GM19452 (cell line): ENCODE measurements around the gene RBM20.

Source experiments
- ATAC-seq: cut with Tn5 transposase; IDR thresholded peaks from one replicate; pipeline ENCODE4 v1.9.1; 2021; ENCODE audit not compliant: unreplicated experiment

Gene RBM20

GRCh38 chr10:110804376-110804775, 160.2 kb downstream of the RBM20 start:
- no peak for ATAC-seq

DNA sequence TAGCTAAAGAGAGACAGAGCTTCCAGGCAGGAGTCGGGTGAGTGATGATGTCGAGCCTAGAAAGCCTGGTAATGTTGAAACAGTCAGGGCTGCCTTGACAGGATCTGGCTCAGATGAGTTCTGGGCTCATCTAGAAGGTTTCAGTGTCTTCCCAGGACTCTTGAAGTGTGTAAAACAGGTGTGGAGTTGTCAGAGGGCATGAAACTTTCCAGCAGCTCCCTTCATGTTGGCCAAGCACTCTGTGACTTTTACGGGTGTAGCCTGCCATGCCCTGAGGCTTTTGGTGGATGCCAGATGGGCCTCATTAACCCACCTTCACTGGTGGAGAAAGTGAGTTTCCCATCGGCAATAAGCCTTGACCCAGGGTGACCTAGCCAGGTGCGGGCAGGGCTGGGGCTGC, 161.2 kb downstream of the RBM20 start:
- ATAC-seq: no peak

- ATAC-seq: no peak
Observed at GRCh38 chr10:110806335-110806734, 162.2 kb downstream of the RBM20 start.

GRCh38 chr10:110808123-110808522, 164.0 kb downstream of the RBM20 start:
- ATAC-seq: no peak

DNA sequence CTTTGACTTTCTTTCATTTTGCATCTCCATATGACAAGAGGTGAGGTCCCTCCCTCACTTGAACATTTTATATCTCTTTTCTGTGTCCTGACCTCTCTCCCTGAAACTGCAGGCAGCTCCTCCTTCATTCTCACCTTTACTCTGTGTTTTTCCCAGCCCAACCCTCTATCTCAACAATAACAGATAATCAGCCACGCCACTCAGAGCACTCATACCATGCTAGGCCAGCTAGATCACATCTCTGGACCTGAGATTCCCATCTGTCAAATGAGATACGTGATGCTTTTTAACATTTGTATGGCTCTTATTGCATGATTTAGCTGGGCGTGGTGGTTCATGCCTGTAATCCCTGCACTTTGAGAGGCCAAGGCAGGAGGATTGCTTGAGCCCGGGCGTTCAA, 164.5 kb downstream of the RBM20 start:
- no peak for ATAC-seq

DNA sequence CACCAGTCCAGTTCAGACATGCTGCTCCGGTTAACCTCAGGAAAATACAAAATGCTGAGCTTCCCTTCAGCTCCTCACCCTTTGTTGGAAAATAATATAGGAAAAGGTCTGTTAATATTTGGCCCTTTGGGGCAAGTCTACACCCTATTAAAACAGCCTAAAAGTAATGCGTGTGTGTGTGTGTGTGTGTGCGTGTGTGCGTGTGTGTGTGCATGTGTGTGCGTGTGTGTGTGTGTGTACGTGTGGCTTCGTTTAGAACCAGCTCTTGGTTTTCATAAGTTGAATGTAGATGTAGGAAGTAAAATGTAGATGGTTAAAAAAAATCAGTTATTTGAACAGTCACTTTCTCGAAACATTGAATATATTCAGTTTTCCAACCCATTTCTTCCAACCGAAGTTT, 166.5 kb downstream of the RBM20 start:
- no peak for ATAC-seq

GRCh38 chr10:110811791-110812581, 167.8 kb downstream of the RBM20 start:
- no peak for ATAC-seq

DNA sequence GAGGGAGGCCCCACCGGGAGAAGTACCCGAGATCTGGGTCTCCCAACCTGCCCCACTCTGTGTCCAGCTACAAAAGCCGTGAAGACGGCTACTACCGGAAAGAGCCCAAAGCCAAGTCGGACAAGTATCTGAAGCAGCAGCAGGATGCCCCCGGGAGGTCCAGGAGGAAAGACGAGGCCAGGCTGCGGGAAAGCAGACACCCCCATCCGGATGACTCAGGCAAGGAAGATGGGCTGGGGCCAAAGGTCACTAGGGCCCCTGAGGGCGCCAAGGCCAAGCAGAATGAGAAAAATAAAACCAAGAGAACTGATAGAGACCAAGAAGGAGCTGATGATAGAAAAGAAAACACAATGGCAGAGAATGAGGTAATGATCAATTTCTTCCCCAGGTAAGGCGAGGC, 168.4 kb downstream of the RBM20 start:
- no peak for ATAC-seq

DNA sequence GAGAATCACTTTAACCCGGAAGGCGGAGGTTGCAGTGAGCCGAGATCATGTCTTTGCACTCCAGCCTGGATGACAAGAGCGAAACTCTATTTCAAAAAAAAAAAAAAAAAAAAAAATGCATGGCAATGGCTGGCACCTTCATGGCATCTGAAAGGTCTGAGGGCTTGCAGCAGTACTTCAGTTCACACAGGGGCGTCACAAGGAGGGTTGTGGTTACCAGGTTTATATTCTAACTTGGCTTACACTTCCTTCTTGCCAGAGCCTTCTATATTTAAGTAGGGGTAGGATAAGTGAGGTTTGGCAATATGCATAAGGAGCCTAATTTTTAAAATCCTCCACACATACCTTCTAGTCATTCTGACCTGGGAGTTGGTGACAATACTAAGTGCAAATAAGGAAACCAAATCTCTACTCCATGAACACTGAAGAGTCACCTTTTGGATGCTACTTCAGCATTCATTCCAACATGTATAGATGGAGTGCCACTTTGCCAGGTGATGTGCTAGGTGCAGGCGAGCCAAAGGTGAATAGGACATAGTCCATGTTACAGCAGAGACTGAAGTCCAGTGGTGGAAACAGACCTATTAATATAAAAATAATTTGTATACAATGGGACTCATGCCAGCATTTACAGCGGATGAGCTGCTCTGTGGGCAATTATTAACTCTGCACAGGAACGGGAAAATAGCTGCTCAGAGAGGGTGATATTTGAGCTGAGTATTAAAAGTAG, 169.8 kb downstream of the RBM20 start:
- no peak for ATAC-seq

GRCh38 chr10:110815354-110816004, 171.3 kb downstream of the RBM20 start:
- ATAC-seq: no peak

DNA sequence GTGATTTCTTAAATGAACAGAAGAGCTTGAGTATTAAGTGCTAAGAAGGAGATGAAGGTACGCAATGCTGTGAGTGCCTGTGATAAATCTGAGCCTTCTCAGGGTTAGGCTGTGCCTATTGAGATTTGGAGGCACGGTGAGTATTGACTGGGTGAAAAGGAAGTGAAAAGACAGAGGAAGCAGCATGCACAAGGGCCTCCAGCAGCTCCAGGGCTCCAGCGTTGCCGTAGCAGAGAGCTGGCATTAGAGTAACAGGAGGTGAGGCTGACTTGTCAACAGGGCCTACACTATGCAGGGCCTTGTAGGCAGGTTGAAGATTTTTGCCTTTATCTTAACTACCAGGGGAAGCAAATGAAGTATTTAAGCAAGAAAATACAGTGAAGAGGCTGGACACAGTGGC, 173.5 kb downstream of the RBM20 start:
- ATAC-seq: no peak

- no peak for ATAC-seq
Observed at GRCh38 chr10:110818311-110819256, 174.4 kb downstream of the RBM20 start.

- no peak for ATAC-seq
Observed at GRCh38 chr10:110820321-110820814, 176.2 kb downstream of the RBM20 start.

GRCh38 chr10:110821508-110821907, 177.4 kb downstream of the RBM20 start:
- ATAC-seq: no peak

DNA sequence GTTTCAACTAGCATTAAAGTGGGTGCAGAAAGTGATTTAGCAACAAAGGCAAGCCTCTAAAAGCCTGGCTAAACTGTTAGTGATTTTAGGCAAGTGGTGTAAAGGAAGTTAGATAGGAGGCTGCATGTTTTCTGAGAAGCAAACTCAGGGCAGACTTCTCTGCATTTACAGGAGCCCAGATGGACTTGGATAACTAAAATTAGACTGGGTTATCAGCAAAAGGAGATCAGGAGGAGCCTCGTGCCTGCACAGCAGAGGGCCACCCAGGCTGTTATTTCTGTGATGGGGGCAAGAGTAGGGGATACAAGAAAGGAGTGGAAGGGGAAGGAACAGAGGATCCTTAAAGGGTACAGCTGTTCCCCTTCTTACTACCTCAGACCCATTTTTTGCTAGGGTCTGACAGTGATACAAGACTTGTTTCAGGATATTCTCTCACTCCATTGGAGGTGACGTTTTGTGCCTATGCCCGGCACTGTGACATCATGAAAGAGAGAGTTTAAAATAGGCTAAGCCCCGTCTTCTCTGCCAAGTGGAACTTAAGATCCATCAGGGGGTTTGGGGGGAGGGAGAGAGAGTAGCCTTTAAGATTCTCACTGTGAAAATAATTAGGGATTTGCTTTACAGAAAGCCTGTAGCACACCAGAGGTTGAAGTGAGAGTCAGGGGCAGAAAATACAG, 178.0 kb downstream of the RBM20 start:
- ATAC-seq: no peak

- ATAC-seq: no peak
Observed at GRCh38 chr10:110822712-110823311, 178.7 kb downstream of the RBM20 start.

DNA sequence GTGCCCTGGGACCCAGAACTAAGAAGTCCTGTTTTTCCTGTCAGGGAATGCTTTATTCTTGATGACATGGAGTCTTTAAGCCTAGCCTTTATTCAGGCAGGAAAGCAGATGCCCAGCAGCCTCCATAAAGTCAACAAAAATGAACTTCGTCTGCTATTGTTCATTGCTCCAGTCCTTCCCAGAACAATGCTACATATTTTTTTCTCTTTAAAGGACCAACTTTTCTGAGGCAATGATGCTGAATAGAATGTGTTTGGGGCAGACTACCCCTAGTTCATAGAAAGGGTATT, 180.0 kb downstream of the RBM20 start:
- ATAC-seq: no peak

- ATAC-seq: no peak
Observed at GRCh38 chr10:110824660-110825059, 180.5 kb downstream of the RBM20 start.

DNA sequence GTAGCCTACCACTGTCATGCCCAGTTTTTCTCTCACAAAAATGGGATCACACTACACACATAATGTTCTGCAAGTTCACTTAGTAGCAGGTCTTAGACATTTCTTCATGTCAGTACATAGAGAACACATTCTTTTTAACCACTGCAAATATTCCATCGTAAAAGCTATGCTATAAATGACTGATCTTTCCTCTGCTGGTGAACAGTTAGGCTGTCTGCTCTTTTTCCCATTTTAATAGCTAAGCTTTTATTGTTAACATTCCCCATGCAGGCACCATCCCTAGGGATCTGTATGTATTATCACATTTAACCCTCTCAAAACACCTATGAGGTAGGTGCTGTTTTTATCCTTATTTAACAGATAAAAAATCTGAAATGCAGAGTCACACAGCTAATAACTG, 181.4 kb downstream of the RBM20 start:
- no peak for ATAC-seq

DNA sequence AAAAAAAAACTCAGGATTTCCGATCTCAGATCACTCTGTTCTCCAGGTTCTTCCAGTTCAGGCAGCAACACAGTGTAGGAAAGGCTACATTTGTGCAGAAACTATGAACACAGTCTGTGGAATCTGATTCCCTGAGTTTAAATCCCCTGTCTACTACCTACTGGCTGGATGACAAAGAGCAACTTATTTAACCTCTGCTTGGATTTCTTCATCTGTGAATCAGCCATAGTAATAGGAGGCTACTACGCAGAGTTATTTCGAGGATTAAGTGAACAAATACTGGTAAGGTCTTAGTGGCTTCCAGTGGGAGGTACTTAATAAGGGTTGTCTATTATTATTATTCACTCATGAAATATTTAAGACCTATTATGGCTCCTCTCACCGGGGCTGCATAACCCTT, 183.3 kb downstream of the RBM20 start:
- no peak for ATAC-seq
